Activated CD8-positive, alpha-beta T cell treated with anti-CD3 and anti-CD28 coated beads, Interleukin-2, amount 10 ng/mL, durations not matched to agents 7 days and 5 days (primary cell): ENCODE data around the gene DIAPH1. TPM values are rescaled to one million over a fixed set of nuclear protein-coding genes. Genes with fewer than 3 reads are reported as not detected.
A peak's percentile ranks its signal among the peaks of the same experiment; 100 is the strongest.

ENCODE experiments used
- ATAC-seq: fragments of 150-1000 bp; cut with Tn5 transposase; one replicate; pipeline ENCODE4 v1.10.0; 2021; ENCODE audit warnings: moderate library complexity
- CTCF ChIA-PET: fragments of 350-600 bp; sonication (Branson Sonifier 250); formaldehyde crosslinking; loops from one replicate; lab custom pipeline; 2021; ENCODE audit warnings: antibody characterized with exemption; lab: Charles Lee
- POLR2A ChIA-PET: fragments of 350-600 bp; sonication (Branson Sonifier 250); formaldehyde crosslinking; loops from one replicate; lab custom pipeline; 2021; ENCODE audit warnings: antibody characterized with exemption; lab: Charles Lee
- DNase-seq: peaks from one replicate; pipeline ENCODE4 v3.0.0-alpha.2; 2020
- H3K27ac Mint-ChIP-seq: one replicate; pipeline ENCODE4 v1.8.0; 2021; ENCODE audit warnings: mild to moderate bottlenecking, mixed read lengths
- H3K27me3 Mint-ChIP-seq: one replicate; pipeline ENCODE4 v1.8.0; 2021; ENCODE audit warnings: low read depth, mixed read lengths
- H3K36me3 Mint-ChIP-seq: one replicate; pipeline ENCODE4 v1.8.0; 2021; ENCODE audit warnings: low read depth, mixed read lengths
- H3K4me1 Mint-ChIP-seq: one replicate; pipeline ENCODE4 v1.8.0; 2021; ENCODE audit warnings: low read depth, mixed read lengths
- H3K4me3 Mint-ChIP-seq: one replicate; pipeline ENCODE4 v1.8.0; 2021; ENCODE audit warnings: mild to moderate bottlenecking, mixed read lengths
- H3K9me3 Mint-ChIP-seq: one replicate; pipeline ENCODE4 v1.8.0; 2022; ENCODE audit warnings: mixed read lengths; ENCODE audit not compliant: insufficient read depth
- total RNA-seq, 2 experiments: library from RNA; stranded (reverse); gene quantifications; one replicate each; pipeline ENCODE4 v1.2.3, GENCODE V29; 2021

Gene DIAPH1
- total RNA-seq, result 100 to 1,000 TPM; 281 to 286 TPM

GRCh38 chr5:141618804-141619554 is at the start of gene DIAPH1:
Gene DIAPH1, minus strand, starts transcription at chr5:141619000. Its CDS starts 86 bp downstream, at chr5:141618914.
- peak; percentile 90 for ATAC-seq
- DNase-seq, result peak; percentile 98
- H3K4me1 Mint-ChIP-seq, result peaks cover 59% of the 10 kb centered on the region
- ChIA-PET POLR2A (interaction anchor here (0.8 to 4.2 kb wide), 10 partner anchors 10 to 305 kb away, joined by 3 to 41 read pairs (median 4); partner anchors contain the start of genes HDAC3 and RELL2), CTCF (interaction anchor here (0.7 to 9.0 kb wide), 24 partner anchors 11 to 1781 kb away, joined by 3 to 480 read pairs (median 6); partner anchors contain the start of genes FCHSD1, HDAC3 and RELL2)
- H3K36me3 Mint-ChIP-seq, result peaks cover 63% of the 10 kb centered on the region
- H3K27ac Mint-ChIP-seq, result peak within 1 kb of the TSS; percentile 98
- no peaks in the 10 kb centered on the region for H3K9me3 Mint-ChIP-seq
- no peaks in the 10 kb centered on the region for H3K27me3 Mint-ChIP-seq
- H3K4me3 Mint-ChIP-seq, result peak within 1 kb of the TSS; percentile 98

- no peak for ATAC-seq
- CTCF ChIA-PET, result interaction anchor here (0.6 to 5.1 kb wide), 9 partner anchors 15 to 293 kb away, joined by 3 to 49 read pairs (median 13); partner anchors contain the start of genes FCHSD1, HDAC3, PCDH12 and RELL2
Observed at GRCh38 chr5:141665995-141666940, 47.5 kb upstream of the DIAPH1 start.

GRCh38 chr5:141664733-141665461 is 46.1 kb upstream of the DIAPH1 start:
- Mint-ChIP-seq H3K9me3 (no peaks in the 10 kb centered on the region), H3K27me3 (no peaks in the 10 kb centered on the region), H3K36me3 (no peaks in the 10 kb centered on the region), H3K27ac (peak overlapping the region; percentile 0), H3K4me3 (no peak overlapping the region), H3K4me1 (peaks cover 8% of the 10 kb centered on the region)
- ATAC-seq, result peak; percentile 93
- ChIA-PET POLR2A (interaction anchor here (0.9 kb wide), 1 partner anchor 27 kb away, joined by 4 read pairs; the partner anchor contains the start of gene RELL2), CTCF (interaction anchor here (0.6 to 4.8 kb wide), 27 partner anchors 11 to 478 kb away, joined by 3 to 49 read pairs (median 5); partner anchors contain the start of genes DELE1, FCHSD1, HDAC3 and PCDH1)
- DNase-seq, result peak; percentile 84

More at GRCh38 chr5:141665995-141666940, 47.5 kb upstream of the DIAPH1 start:
- Mint-ChIP-seq H3K36me3 (no peaks in the 10 kb centered on the region), H3K9me3 (no peaks in the 10 kb centered on the region), H3K4me1 (peaks cover 8% of the 10 kb centered on the region), H3K4me3 (no peak overlapping the region), H3K27ac (no peak overlapping the region), H3K27me3 (no peaks in the 10 kb centered on the region)
- POLR2A ChIA-PET, result no interaction called here
- DNase-seq, result no peak

- H3K4me1 Mint-ChIP-seq, result peaks cover 8% of the 10 kb centered on the region
- H3K27me3 Mint-ChIP-seq, result peaks cover 2% of the 10 kb centered on the region
- ChIA-PET CTCF (interaction anchor here (0.9 to 4.8 kb wide), 6 partner anchors 13 to 296 kb away, joined by 3 to 49 read pairs (median 6); partner anchors contain the start of genes DIAPH1, PCDH1 and PCDH12), POLR2A (no interaction called here)
- no peaks in the 10 kb centered on the region for H3K9me3 Mint-ChIP-seq
- DNase-seq, result no peak
- no peak for ATAC-seq
- no peaks in the 10 kb centered on the region for H3K36me3 Mint-ChIP-seq
- H3K27ac Mint-ChIP-seq, result no peak overlapping the region
- H3K4me3 Mint-ChIP-seq, result no peak overlapping the region
Observed at GRCh38 chr5:141663506-141663905, 44.7 kb upstream of the DIAPH1 start.

- Mint-ChIP-seq H3K27ac (no peak overlapping the region), H3K36me3 (peaks cover 2% of the 10 kb centered on the region), H3K4me1 (peaks cover 10% of the 10 kb centered on the region), H3K27me3 (peaks cover 4% of the 10 kb centered on the region), H3K9me3 (no peaks in the 10 kb centered on the region), H3K4me3 (no peak overlapping the region)
- ATAC-seq (no peak), DNase-seq (no peak)
- CTCF ChIA-PET, result interaction anchor here (1.4 to 4.8 kb wide), 3 partner anchors 30 to 297 kb away, joined by 8 to 49 read pairs (median 37); partner anchors contain the start of genes PCDH1 and PCDH12
- POLR2A ChIA-PET, result no interaction called here
Observed at GRCh38 chr5:141662028-141662427, 43.2 kb upstream of the DIAPH1 start.

DNA sequence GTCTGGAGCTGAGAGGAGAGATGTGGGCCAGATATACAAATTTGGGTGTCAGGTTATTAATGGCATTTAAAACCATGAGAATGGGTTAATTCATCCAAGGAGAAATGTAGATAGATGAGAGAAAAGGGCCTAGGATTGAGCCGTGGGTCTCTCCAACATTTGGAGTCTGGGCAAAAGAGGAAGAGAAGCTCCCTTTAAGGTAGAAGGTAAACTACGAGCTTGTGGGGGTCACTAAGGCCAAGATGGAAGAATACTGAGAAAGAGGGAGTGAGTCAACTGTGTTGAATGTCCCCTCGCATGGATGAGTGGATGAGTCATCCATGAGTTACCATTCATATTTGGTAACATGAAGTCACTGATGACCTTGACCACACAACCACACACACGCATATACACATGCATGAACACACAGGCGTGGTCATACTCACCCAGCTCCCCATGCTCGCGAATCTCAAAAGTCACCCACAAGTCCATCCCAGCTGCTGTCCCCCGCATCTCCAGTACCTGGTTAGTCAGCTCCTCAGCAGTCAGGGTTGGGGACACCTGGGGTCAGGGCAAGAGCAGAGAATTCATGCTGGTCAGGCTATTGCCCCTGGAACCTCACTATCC is 39.2 kb upstream of the DIAPH1 start:
- ATAC-seq (no peak), DNase-seq (no peak)
- Mint-ChIP-seq H3K36me3 (peaks cover 2% of the 10 kb centered on the region), H3K27me3 (peaks cover 5% of the 10 kb centered on the region), H3K4me3 (no peak overlapping the region), H3K9me3 (no peaks in the 10 kb centered on the region), H3K4me1 (peaks cover 17% of the 10 kb centered on the region), H3K27ac (no peak overlapping the region)
- POLR2A ChIA-PET, result no interaction called here
- CTCF ChIA-PET, result interaction anchor here (1.1 to 1.6 kb wide), 4 partner anchors 11 to 311 kb away, joined by 3 to 7 read pairs (median 4); partner anchors contain the start of gene RNF14

DNA sequence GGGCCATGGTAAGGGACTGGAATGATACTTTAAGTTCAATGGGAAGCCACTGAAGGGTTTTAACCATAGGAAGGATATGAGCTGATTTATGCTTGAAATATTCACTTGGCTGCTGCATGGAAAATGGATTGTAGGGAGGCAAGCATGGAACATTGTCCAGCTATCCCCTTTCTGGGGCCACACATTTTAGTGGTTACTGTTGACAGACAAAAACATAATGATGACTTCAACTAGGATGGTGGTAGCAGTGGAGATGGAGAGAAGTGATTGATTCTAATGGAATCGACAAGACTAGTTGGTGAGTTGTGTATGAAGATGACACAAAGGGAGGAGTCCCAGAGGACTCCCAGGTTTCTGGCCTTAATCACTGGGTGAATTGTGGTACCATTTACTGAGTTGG is 38.6 kb upstream of the DIAPH1 start:
- Mint-ChIP-seq H3K27ac (no peak overlapping the region), H3K4me3 (no peak overlapping the region), H3K4me1 (peaks cover 22% of the 10 kb centered on the region), H3K27me3 (peaks cover 5% of the 10 kb centered on the region), H3K36me3 (peaks cover 2% of the 10 kb centered on the region), H3K9me3 (no peaks in the 10 kb centered on the region)
- ChIA-PET POLR2A (no interaction called here), CTCF (interaction anchor here (1.1 to 1.6 kb wide), 5 partner anchors 12 to 312 kb away, joined by 3 to 7 read pairs (median 4); partner anchors contain the start of gene RNF14)
- DNase-seq (no peak), ATAC-seq (no peak)

- ATAC-seq (no peak), DNase-seq (no peak)
- Mint-ChIP-seq H3K4me3 (no peak overlapping the region), H3K4me1 (peaks cover 28% of the 10 kb centered on the region), H3K27me3 (peaks cover 5% of the 10 kb centered on the region), H3K36me3 (peaks cover 2% of the 10 kb centered on the region), H3K9me3 (no peaks in the 10 kb centered on the region), H3K27ac (no peak overlapping the region)
- ChIA-PET POLR2A (interaction anchor here (0.6 kb wide), 1 partner anchor 267 kb away, joined by 3 read pairs; the partner anchor contains the start of gene DELE1), CTCF (interaction anchor here (0.5 to 1.5 kb wide), 3 partner anchors 36 to 986 kb away, joined by 3 to 4 read pairs (median 3); no protein-coding TSS in a partner anchor)
Observed at GRCh38 chr5:141656396-141656795, 37.6 kb upstream of the DIAPH1 start.

GRCh38 chr5:141655020-141655419 is 36.2 kb upstream of the DIAPH1 start:
- ChIA-PET POLR2A (no interaction called here), CTCF (interaction anchor here (1.0 to 1.1 kb wide), 2 partner anchors 37 to 296 kb away, joined by 3 to 4 read pairs; no protein-coding TSS in a partner anchor)
- ATAC-seq (no peak), DNase-seq (no peak)
- no peaks in the 10 kb centered on the region for H3K9me3 Mint-ChIP-seq
- H3K4me1 Mint-ChIP-seq, result peaks cover 40% of the 10 kb centered on the region
- no peak overlapping the region for H3K27ac Mint-ChIP-seq
- peaks cover 5% of the 10 kb centered on the region for H3K27me3 Mint-ChIP-seq
- no peak overlapping the region for H3K4me3 Mint-ChIP-seq
- H3K36me3 Mint-ChIP-seq, result peaks cover 2% of the 10 kb centered on the region

GRCh38 chr5:141654298-141654697 is 35.5 kb upstream of the DIAPH1 start:
- DNase-seq (no peak), ATAC-seq (no peak)
- H3K4me3 Mint-ChIP-seq, result no peak overlapping the region
- ChIA-PET POLR2A (no interaction called here), CTCF (interaction anchor here (1.0 to 2.7 kb wide), 4 partner anchors 10 to 296 kb away, joined by 3 to 10 read pairs (median 4); no protein-coding TSS in a partner anchor)
- H3K9me3 Mint-ChIP-seq, result no peaks in the 10 kb centered on the region
- H3K27me3 Mint-ChIP-seq, result peaks cover 3% of the 10 kb centered on the region
- H3K36me3 Mint-ChIP-seq, result peaks cover 2% of the 10 kb centered on the region
- H3K27ac Mint-ChIP-seq, result no peak overlapping the region
- H3K4me1 Mint-ChIP-seq, result peaks cover 46% of the 10 kb centered on the region
